Activated CD8-positive, alpha-beta memory T cell treated with anti-CD3 and anti-CD28 coated beads for 4 hours (primary cell): ENCODE measurements around the gene CHD6.

Experiments
- DNase-seq, 2 donors: peaks; one replicate each; pipeline ENCODE4 v3.0.0-alpha.2; 2020; ENCODE audit warnings: low read depth in 2 of 2

The CHD6 gene

DNA sequence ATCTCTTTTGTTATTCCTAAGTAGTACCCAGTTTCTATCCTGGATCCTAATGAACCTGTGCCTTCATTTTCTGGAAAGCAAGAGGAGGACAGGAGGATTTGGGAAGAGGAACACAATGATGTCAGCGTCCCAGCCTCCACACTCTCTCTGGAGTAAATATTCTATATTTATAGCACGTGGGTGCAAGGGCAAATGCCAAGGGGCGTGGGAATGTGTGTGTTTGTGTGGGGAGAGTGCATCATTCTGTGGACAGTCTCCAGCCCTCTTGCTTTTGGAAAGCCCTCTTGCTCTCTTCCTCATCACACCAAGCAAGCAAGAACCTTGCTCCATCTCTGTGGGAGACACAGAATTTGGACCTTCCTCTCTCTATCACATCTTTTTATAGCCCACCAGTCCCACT is 148.3 kb downstream of the CHD6 start:
- no peak for DNase-seq

DNA sequence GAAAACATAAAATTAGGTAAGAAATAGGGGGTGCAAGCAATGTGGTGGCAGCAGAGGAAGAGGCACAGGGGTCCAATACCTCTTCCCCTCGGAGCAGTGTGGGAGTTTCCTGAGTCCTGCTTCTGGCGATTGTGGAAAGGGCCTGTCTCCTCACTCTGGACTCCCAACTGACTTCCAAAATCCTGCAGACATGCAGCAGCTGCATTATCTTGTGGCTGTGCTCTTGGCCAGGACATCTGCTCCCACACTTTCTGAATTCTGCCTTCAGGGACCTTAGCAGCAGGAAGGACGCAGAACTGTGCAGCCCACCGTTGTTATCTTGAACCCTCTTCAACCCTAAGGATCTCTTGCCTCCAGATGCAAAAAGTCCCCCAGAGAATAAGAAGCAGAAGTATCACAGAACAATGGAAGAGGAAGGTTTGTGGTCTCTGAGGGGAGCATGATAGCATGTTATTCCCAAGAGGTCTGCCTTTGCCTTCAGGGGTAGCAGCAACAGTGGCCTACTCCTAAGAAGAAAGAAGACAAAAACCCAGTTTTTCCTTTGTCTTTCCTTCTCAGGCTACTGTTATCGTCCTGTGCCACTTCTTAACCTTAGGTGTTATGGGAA is 149.1 kb downstream of the CHD6 start:
- no peak for DNase-seq

DNA sequence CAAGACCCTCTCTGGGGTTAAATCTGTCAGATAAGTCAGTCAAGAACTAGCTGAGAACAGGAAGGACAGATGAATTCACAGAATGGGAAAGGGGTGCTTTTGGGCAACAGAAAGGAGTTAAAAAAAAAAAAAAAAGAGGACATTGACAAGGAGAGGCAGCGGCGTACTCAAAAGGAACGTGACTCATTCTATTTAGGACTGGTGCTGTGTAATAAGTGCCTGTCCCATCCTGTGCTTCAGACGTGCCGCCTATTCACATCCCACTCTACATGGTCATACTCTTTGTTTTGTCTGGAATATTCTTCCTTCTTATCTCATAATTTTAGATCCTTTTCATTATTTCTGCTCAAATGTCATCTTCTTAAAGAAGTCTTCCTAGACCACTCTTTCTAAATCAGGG is 150.5 kb downstream of the CHD6 start:
- DNase-seq: no peak

DNA sequence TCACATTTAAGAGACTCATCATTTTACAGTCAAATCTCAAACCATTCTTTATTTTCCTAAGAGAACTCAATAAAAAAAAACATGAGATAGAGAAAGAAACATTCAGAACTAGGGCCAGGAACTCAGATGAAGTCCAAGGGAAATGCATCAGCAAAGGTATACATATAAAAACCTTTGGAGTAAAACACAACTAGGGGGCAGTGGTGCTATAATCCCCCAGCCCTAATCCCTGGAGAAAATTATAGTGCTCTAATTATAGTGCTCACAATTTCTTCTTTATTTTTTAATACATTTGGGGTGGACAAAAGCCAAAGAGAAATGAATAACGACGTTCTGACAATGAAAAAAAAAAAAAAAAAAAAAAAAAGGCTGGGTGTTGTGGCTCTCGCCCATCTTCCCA is 151.0 kb downstream of the CHD6 start:
- DNase-seq: no peak

DNA sequence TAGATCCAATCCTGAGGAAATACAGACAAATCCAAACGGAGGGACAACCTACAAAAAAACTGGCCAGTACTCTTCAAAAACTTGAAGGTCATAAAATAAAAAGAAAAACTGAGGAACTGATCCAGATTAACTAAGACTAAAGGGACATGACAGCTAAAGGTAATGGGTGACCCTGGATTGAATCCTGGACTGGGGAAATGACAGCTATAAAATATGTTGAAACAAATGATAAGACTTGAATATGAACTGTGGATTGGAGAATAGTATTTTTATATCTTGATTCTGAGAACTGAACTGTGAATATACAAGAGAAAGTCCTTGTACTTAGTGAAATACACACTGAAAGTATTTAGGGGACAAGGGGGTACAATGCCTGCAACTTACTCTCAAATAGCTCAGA is 154.6 kb downstream of the CHD6 start:
- no peak for DNase-seq

DNA sequence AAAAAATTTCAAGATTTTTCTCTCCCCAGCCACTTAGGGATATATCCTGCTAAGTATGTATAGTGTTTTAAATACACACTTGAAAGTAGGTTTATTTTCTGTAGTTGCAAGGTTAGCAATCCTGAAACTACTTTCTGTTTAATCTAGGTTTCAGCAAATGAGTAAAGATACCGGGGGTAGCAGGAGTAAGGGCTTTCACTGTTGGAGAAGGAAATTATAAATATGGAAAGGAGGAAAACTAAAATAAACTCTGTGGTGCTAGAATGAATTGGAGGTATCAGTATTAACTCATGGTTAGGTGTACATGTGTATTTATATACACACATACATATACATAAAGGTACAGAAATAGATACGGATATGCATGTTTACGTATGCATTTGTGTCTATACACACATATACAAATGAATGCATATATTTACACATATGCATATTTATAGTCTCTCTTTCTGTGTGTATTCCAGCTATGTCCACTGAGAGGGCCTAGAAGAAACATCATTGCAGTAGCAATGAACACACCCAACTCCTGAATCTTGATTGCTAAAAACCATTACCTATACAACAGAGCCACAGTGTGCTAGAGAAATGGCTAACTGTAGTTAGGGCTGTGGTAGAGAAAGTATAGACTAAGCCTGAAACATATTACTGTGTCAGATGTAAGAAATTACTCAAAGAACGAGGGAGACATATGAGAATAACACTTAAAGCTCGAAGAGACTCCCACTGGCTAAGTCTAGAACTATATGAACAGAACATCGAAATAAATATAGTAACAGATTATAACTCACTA is 155.6 kb downstream of the CHD6 start:
- no peak for DNase-seq

DNA sequence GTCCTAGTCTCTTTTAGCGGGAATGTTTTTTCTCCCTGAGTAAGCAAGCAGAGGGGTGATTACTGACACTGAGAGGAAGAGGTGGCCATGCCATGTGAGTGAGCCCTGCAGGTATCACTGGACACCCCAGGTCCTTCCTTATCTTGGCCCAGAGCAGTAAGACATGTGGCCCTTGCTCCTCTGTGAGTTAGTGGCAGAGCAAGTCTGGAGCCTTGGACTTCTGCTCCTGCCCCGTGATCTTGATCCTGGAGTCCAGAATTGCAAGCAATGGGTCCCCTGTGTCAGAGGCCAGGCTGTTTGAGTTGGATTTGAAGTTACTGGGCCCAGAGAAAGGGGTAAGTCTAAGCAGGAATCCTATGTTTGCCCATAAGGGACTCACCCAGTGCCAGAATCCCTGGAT is 159.4 kb downstream of the CHD6 start:
- DNase-seq: no peak

DNA sequence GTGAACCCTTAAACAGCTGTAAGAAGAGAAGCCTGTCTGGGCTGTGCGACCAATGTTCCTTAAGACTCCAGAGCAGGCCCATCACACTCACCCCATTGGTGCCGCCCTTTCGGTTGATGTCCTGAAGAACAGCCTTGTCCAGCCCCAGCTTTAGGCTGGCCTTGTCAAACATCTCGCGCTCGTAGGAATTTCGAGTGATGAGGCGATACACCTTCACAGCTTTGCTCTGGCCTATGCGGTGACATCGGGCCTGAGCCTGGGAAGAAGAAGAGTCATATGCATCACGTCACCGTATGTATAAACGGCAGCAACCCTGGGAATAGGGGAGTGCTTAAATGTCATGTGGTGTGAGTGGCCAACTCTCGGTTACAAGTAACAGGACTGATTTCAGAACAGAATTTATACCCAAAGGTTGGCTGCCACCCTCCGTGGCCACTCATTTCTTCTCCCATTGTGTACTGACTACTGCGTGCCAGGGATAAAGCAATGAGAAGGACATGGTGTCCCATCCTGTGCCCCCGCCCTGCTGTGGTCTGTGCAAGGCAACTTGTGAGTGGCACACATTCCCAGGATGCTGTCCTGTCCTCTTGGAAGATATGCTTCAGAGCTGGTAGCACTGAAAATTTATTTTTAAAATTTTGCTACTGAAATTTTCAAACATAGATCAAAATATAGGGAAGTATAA is 160.9 kb downstream of the CHD6 start:
- DNase-seq: no peak

DNA sequence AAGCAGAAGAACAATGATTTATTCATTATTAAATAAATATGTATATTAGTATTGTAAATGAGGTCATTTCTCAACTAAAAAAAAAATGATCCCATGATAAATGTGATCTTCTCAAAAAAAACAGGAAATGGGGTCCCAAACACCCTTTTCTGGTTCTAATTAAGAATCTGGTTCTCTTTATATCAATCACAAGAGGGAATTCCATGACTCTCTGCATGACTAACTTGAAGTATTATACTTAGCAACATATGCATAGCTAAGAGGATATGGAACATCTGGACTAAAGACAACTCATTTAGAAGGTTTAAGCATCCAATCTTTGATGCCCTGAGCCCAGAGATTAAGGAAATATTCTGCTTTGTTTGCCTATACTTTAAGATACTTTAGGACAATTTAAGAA is 161.8 kb downstream of the CHD6 start:
- DNase-seq: no peak

DNA sequence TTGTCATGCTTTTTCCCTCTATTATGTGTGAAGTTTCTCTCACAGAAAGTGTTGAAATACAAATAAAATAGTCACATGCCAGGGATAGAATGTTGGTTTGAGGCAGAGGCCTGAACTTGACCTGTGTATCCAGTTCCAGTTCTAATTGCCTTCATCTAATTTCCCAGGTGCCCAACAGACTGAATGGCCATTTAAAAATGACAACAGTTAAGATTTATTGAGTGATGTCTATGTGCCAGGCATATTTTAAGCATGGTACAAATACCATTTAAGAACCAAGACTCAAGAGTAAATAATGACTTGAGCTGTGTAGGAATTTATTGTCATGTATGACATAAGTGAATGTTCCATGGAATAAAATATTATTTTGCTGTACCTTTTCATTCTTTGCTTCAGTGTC is 163.9 kb downstream of the CHD6 start:
- DNase-seq: no peak

DNA sequence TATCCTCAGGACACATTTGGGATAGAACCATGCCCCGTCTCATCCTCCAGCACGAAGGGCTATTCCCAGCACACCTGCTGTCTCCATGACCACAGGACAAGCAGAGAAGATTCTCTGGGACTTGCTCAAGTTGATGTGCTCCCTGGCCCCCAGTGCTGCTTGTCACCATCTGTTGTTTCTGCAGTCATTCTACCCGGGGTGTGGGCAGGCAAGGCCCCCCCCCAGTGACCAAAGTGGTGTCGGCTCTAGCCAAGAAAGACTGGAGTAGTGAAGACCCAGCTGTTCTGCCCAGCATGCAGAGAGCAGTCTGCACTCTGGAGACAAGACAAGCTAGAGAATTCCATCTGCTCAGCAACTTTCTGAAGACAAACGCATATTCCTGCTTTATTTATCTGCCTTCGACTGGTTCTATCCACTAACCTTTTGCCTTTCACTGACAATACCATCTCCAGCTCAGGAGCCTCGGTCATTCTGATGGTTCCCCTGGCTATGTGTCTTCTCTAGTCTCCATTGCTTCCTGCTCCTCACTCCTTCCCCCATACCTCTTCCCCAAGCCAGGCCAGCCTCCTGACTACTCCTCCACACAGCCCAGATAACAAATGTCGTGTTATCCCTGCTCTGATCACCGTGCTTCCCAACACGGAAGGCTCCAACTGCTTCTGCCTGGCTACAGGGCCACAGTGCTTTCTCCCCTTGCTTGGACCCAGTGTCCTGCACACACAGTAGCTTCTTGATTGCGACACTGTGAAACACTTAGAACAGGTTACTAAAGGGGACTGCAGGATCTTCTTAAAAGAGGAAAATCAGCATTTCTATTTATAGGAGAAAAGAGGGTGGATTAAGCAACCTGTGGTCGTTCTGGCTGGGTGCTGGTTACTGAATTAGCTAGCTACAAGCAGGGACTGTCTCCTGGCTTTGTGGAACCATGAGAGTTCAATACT is 164.9 kb downstream of the CHD6 start:
- no peak for DNase-seq

DNA sequence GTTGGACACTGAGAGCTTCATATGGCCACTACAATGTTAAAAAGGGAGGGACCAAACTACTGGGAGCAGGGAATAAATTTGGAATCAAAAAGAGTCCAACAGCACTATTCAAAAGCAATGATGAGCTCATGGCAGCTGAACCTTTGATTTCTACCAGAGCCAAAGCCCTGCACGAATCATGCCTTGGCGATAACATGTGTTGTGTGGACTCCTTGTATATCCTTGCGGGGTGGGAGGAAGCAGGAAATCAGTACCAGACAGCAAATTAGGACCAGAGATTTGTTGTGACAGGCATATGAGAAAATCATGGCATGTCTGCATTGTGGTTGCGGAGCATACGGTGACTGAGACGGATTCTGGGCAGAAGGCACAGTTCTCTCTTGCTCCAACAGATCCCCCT is 166.0 kb downstream of the CHD6 start:
- no peak for DNase-seq

DNA sequence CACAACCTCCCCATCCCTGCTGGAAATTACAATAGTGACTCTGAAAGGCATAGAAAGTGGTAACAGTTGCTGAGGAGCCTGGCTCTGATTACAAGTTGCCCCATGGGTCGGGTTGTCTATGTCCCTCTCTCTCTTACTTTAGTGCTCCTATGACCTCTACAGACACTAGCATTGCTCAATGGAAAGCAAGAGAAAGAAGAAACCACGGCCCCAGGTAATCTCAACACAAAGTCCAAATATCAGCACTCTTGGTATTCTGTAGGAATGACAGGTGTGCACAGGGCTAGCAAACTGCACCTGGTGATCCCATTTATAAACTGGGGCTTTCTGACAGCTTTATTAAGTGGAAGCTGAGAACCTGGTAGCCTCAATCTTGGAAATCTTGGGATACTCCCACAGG is 171.2 kb downstream of the CHD6 start:
- DNase-seq: no peak

DNA sequence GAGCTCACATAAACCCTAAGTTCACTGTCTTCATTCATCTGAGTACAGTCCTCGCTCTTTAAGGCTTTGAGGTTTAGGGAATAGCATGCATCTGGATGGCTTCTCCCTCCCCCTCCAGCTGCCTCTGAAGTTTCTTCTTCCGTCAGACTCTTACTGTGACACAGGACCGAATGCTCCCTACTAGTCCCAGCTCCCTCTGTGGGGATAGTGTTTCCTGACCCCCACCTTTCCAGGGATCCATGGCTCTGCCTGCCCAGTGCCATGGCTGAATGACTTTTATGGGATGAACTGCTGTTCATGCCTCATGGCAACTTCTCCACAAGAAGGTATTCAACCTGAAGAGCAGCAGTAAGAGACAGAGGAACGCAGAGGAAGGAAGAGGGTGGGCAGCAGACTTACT is 171.7 kb downstream of the CHD6 start:
- DNase-seq: no peak

DNA sequence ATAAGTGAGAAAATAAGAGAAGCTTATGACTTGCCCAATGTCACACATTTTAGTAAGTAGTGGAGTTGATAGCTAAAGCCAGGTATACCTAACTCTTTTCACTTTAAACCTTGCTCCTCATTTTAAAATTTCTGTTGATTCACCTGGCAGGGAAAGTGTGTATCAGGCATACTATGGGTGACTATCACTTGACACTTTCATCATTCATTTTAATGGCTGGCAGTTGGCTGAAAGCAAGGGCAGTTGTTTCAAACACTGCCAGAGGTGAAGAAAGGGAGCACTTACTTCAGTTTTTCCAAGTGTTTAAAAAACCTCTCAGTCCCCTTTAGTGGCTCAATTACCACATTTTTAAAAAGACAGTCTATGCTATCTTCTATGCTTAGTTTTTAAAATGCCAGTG is 173.4 kb downstream of the CHD6 start:
- DNase-seq: no peak

DNA sequence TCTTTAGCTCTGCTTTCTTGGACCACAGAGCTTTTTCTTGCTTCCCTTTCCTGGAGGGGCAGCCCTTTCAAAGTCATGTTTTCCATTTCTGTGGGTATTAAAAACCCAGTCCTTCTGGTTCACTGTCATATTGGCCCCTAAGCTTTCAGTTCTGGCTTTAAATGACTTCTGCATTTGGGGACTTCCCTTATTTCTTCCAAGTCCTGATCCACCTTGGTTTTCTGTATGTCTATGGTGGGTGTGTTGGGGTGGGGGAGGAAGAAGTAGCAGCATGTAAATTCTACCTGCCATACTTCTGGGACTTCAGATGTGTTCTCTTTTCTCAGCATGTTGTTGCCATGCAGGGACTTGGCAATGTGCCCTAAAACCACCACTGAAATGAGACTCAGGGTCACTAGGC is 174.5 kb downstream of the CHD6 start:
- DNase-seq: no peak

DNA sequence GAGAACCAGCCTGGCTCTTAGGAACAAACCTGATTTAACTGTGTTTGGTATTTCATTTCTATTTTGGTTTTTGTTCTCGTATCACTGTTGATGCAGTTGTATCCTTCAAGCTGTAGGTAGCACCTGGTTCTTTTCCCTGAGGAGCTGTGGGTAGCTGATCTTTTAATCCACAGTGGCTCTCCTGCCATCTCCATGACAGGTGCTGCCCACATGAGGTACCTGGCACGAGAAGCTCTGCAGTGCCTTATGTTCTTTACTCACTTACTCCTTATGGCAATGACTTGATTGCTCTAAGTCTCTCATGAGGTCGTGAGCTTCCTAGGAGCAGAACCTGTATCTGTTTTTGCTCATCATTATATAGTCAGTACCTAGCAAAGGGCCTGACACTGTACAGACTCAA is 177.3 kb downstream of the CHD6 start:
- DNase-seq: no peak

DNA sequence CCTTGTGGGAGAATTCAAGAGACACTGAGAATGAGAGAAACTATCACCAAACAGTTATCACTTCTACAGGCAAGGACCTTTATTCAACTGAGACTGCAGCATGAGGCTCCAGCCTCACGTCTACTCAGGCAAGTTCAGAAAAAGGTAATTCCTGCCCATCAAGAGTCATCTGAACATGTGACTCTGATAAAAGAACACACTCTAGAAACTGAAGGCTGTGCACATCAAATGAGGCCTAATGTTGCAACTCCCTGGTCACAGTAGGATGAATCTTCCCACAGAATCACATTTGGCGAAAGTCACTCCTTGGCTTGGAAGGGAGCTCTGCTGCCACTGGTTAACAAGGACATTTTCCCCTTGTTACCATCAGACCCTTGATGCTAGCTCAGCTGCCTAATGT is 180.3 kb downstream of the CHD6 start:
- DNase-seq: no peak

DNA sequence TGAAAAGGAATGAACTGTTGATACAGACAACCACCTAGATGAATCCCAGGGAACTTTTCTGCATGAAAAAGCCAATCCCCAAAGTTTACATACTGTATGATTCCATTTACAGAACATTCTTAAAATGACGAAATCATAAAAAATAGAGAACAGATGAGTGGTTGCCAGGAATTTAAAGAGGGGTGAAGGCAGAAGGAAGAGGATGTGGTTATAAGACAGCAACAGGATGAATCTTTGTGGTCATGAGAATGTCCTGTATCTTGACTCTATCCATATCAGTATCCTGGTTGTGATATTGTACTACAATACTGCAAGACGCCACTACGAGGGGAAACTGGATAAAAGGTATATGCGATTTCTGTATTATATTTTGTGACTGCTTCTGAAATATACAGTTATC is 181.5 kb downstream of the CHD6 start:
- DNase-seq: no peak

DNA sequence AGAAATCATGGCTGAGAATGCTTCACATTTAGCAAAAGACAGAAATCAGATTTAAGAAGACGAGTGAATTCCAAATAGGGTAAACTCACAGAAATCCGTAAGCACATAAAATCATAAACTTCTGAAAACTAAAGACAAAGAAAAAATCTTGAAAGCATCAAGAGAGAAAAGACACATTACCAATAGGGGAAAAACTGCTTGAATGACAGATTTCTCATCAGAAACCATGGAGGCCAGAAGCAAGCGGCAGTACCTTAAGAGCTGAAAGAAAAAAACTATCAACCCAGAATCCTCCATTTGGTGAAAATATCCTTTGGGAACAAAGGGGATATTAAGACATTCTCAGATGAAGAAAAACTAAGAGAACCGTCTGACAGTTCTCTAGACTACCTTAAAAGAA is 185.0 kb downstream of the CHD6 start:
- DNase-seq: no peak

DNA sequence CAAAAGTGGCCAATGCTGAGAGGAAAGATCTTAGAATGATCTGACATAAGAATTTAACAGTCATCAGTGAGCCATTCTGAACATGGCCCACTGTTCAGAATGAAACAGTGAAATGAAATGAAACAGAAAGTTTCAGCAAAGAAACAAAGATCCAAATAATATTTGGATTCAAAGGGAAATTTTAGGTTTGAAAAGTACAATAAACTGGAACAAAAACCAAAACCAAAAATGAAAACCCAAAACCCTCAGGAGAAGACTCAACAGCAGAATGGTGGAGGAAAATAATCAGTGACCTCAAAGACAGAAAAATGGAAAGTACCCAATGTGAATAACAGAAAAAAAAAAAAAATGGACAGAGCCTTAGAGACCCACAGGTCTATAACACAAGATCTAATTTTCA is 185.4 kb downstream of the CHD6 start:
- no peak for DNase-seq

DNA sequence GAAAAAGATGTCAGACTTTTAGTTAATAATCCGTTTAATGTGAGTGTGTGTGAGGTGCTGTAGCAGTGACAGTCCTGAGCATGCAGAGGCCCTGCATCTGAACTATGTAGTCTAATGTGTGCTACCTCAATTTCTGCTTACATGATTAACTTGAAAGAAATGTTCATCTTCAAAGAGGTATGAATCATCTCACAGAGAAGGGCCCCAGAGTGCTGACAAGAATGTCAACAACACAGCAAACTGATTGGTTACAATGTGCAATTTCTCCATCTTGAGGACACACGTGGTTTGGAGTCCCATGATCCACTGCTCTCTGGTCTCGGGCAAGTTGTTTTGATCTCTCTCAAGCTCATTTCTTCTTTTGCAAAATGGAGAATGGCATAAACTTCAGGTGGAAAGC is 189.9 kb downstream of the CHD6 start:
- no peak for DNase-seq
